Liver (tissue), 3 donors: Measurements from ENCODE around the gene DUSP2.

ENCODE experiments used
- CTCF ChIP-seq: fragments of 150-350 bp; IDR thresholded peaks from 2 replicates; pipeline ENCODE4 v1.5.1; 2017; ENCODE audit warnings: improper control_type of control experiment, low read depth, low read length; ENCODE audit not compliant: missing input control
- EGR1 ChIP-seq, 2 donors: IDR thresholded peaks; 2 replicates each; pipeline ENCODE4 v1.6.1; 2016 to 2018; ENCODE audit warnings: antibody characterized with exemption in 2 of 2, low read depth in 2 of 2
- GABPA ChIP-seq, 2 donors: IDR thresholded peaks in 1 of 2; conservative IDR thresholded peaks in 1 of 2; 2 replicates each; pipeline ENCODE4 v1.6.1; 2016; ENCODE audit warnings: antibody characterized with exemption in 2 of 2, mild to moderate bottlenecking in 1 of 2, moderate library complexity in 1 of 2
- RAD21 ChIP-seq, 2 donors: IDR thresholded peaks; 2 replicates each; pipeline ENCODE4 v1.6.1; 2016; ENCODE audit warnings: antibody characterized with exemption in 2 of 2, mild to moderate bottlenecking in 2 of 2
- ZBTB33 ChIP-seq: IDR thresholded peaks from 2 replicates; pipeline ENCODE4 v1.6.1; 2016; ENCODE audit warnings: antibody characterized with exemption
- donor health status: healthy.
- donor health status: healthy.

- no peak for TF ChIP-seq CTCF
- TF ChIP-seq RAD21 (IDR thresholded peaks at IDR 0.05): no peak
- TF ChIP-seq EGR1 (IDR thresholded peaks at IDR 0.05; ENCODE audit: low read depth in 2 of 2): no peak
- TF ChIP-seq ZBTB33: no peak
- TF ChIP-seq GABPA (IDR thresholded peaks at IDR 0.05 in 1 of 2, conservative IDR thresholded peaks at IDR 0.05 in 1 of 2): no peak
Observed at GRCh38 chr2:96111823-96112500, 33.3 kb downstream of the DUSP2 start.
